HG03457 (cell line): ENCODE results near the gene ST6GALNAC3.

ENCODE experiments used
- ATAC-seq: cut with Tn5 transposase; IDR thresholded peaks from one replicate; pipeline ENCODE4 v1.9.1; 2021; ENCODE audit warnings: moderate number of reproducible peaks; ENCODE audit not compliant: unreplicated experiment

Gene ST6GALNAC3

GRCh38 chr1:76140227-76140626, 65.7 kb downstream of the ST6GALNAC3 start:
- ATAC-seq = no peak

- no peak for ATAC-seq
These were observed 67.4 kb downstream of the ST6GALNAC3 start for GRCh38 chr1:76141929-76142328.

GRCh38 chr1:76142771-76143540, 68.4 kb downstream of the ST6GALNAC3 start:
- ATAC-seq = no peak

GRCh38 chr1:76144247-76144646, 69.7 kb downstream of the ST6GALNAC3 start:
- ATAC-seq = no peak

- no peak for ATAC-seq
These were observed 70.8 kb downstream of the ST6GALNAC3 start for GRCh38 chr1:76145332-76145731.

DNA sequence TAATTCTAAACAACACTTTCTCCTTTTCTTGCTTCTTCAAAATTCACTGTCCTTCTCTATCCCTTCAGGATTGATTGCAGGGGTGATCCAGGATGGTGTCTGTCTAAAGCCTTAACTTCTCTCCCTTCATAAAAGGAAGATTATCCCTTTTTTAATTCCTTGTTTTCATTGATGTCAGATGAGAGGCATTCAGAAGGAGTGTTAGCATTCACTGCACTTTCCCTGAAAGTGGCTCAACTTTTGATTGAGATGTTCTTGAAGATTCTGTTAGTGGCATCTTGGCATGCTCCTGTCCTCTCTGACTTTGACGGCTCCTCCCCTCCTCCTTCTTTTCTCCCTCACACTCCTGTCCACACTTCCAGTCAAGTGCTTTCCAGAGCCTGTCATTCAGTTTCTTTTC, 71.6 kb downstream of the ST6GALNAC3 start:
- ATAC-seq = no peak

DNA sequence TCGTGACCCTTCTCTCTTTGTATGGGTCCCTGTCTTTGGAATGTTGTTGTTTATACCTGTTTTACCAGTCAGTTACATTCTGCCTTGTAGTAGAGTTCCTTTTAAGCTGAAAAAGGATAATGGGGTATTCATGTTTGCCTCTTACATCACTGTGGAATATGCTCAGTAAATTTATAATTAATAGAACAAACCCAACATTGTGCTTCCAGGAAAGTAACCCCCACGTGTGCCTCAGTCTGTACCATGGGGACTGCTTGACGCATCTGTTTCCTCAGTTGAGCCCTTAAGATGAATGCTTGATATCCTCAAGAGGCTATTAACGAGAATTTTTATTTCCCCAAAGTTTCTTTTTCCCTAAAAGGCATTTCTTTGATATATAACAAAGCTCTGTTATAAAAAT, 73.4 kb downstream of the ST6GALNAC3 start:
- ATAC-seq = no peak

DNA sequence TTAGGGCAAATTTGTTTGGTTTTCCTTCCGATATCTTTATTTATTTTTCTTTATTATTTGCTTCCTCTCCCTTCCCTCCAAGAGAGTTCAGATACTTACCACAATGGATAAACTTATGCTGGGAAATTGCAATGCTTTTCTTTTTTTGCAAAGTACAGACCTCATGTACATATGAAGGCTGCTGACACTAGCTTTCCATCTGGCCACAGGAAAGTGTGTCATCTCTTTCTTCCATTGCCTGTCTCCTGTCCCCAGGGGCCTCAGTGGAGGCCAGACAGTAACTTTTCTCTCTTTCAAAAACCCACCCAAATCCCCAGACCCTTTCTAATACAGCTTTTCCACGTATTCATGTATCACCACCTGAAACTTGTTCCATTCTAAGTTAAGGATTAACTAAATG, 73.9 kb downstream of the ST6GALNAC3 start:
- no peak for ATAC-seq

GRCh38 chr1:76153841-76154205, 79.3 kb downstream of the ST6GALNAC3 start:
- ATAC-seq = no peak

DNA sequence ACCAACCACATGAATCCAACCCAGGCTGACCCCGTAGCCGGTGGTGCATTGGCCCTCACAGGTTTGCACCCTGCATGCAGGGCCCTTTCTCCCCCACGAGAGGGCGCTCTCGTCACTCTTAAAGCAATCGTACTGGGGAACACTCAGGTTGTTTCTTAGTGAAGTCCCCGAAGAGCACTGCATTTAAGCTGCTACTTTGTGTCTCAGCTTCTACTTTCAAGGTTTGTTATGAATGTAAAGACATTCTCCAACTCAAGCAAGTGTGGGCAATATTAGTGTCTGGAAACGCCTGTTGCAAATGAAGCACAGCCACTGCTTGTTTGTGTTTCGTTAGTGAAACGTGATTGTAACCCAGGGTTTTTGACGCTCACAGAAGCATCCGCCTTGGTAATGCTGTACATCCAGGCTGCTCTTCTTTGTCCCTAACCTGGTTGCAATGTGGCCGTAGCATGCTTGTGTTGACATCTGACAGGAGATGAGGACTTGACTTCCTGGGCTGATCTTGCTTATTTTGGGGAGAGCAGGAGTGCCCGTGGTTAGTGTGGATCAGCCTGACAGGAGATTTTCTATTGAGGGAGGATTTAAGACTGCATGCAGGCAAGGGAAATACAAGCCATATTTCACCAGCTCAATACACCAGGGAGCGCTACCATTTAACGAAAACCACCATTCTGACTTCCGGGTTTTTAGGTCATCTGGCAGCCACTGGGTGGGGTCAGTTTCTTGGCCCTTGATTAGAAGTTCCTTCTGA, 79.8 kb downstream of the ST6GALNAC3 start:
- ATAC-seq = peak; percentile 97

GRCh38 chr1:76156987-76157386, 82.4 kb downstream of the ST6GALNAC3 start:
- ATAC-seq = no peak

- ATAC-seq = no peak
These were observed 83.6 kb downstream of the ST6GALNAC3 start for GRCh38 chr1:76158126-76158525.

GRCh38 chr1:76160225-76160624, 85.7 kb downstream of the ST6GALNAC3 start:
- no peak for ATAC-seq

DNA sequence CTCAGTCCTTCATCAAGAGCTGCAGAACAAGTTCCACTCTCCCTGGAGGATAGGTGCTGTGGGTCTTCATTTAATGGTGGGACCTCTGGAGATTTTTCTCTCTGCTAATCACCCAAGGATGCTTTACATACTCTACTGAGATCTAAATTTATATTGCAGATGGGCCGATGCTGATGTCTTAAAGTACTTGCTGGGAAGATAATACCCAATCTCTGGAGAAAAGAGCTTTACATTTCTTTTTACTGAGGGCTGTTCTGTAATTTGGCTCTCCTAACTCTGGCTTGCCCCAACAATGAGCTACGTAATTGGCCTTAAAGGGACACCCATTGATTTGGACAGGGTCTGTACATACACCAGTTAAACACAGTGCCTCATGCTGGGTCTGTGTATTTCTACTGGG, 86.9 kb downstream of the ST6GALNAC3 start:
- no peak for ATAC-seq

DNA sequence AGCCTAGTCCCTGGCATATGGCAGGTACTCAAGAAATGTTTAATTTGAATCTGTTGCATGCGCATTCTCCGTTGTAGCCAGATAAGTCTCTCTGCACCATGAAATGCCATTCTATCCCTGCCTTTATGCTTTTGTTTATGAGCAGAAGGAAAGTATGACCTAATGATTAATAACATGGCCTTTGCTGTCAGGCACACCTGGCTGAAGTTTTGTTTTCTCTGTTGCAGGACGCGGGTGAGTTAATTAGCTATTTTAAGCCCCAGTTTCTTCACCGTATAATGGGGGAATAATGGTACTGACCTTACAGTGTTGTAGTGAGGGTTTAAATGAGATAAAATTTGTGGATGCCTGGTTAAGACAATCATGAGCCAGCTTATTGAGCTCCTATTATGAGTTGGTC, 87.7 kb downstream of the ST6GALNAC3 start:
- ATAC-seq = no peak

DNA sequence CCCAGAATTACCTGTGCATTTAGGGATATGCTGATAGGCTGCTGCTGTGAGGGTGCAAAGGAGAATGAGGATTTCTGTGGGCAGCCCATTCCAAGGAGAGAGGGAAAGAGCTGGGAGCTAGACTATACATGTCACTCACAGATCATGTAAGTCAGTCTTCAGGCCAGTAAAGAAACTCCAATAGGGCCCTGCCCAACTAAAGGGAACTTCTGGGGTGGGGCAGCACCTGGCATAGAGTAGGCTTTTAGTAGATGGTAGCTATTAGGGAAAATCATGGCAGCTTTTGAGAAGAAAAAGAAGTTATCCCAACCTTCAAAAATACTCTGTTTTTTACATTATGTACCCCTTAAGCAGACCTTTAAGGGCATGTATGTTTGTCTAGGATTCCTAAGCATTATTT, 89.6 kb downstream of the ST6GALNAC3 start:
- no peak for ATAC-seq

- no peak for ATAC-seq
These were observed 95.5 kb downstream of the ST6GALNAC3 start for GRCh38 chr1:76170084-76170483.

DNA sequence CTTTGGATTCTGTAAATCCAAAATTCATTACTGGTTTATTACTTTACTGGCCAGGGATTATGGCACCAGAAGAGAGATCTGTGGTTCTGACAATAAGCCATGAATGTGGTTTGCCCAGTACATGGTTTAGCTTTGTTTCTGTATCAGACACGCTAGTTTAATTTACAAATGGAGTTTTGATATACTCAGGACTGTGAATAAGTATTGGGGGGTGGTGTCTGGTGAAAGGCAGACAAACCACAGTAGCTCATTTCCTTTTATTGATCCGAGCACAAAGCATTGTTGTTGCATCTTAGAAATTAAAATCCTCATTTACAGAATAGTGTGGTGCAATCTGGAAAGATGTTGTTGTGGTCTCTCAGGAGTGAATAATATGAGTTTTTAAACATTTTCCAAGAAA, 96.0 kb downstream of the ST6GALNAC3 start:
- no peak for ATAC-seq

DNA sequence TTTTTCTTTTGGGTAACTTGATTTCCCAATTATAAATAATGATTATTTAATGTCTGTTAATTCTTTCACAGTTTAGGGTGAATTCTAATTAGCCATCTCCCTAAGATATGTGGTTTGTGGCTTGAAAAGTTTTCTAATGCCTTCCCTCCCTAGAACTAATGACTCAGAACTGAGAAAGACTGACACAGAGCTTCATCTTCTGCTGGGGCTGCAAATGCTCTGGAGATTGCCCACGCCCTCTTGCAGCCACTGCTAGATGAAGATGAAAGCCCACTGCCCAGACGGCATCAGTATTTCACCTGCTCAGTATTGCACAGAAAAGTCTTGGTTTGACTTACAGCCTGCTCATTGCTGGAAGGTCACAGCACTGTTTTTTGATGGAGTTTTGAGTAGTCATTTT, 101.5 kb downstream of the ST6GALNAC3 start:
- ATAC-seq = no peak

GRCh38 chr1:76177615-76178014, 103.1 kb downstream of the ST6GALNAC3 start:
- ATAC-seq = no peak

- ATAC-seq = no peak
These were observed 104.7 kb downstream of the ST6GALNAC3 start for GRCh38 chr1:76179219-76179698.

DNA sequence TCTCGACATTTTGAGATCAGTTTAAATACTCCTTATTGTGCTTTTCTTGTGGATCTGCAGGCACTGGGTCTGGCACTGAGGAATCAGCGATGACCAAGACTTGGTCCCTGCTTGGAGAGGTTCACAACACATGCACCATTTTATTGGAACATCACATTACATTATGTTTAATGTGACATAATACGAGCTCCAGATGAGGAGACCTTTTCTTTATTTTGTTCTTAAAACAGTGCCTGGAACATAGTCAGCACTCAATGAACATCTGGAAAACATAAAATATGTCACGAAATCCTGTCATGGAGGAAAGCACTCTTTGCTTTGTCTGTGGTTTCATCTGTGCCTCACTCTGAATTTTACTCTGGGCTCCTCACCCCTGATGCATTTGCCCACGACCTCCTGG, 110.7 kb downstream of the ST6GALNAC3 start:
- ATAC-seq = no peak
